ENCODE measurements around the gene PHC2. TPM values are rescaled to one million over a fixed set of nuclear protein-coding genes. Genes with fewer than 3 reads are reported as not detected.

The PHC2 gene
- total and polyA plus RNA-seq, 8 donors = 21.8 to 62.1 (median 42.6) TPM

DNA sequence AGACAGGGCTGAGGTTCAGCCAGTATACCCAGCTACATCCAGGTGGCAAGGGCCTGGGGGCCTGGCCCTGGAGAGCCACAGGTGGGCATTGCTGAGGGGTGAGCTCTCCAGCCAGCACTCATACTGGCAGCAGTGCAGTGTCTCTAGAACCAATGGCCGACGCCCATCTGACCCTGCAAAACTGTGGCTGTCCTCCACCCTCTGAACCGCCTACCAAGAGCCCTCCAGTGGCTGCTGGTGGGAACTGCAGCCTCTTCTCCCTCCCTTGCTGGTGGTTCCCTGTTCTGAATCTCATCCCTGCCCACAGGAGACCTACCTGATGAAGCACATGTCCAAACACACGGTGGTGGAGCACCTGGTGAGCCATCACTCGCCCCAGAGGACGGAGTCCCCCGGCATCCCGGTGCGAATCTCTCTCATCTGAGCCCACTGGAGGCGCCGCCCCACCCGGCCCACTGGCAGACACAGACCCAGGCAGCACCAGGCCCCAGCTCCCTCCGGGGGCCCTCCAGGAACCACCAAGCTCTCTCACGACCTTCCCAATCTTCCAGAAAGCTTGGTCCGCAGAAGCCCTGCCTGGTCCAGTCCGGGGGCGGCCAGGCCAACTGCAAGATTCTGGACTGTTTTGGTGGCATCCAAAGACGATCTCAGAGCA, 132.1 kb downstream of the PHC2 start:
- Histone ChIP-seq H3K27me3 (no peaks in the 10 kb centered on the region), H3K27ac (no peak overlapping the region), H3K36me3 (peaks cover 0 to 8% (median 0%) of the 10 kb centered on the region in 3 donors), H3K4me1 (no peaks in the 10 kb centered on the region), H3K4me3 (no peak overlapping the region), H3K9me3 (no peaks in the 10 kb centered on the region)
- ATAC-seq (peak; percentile 49 to 72 (median 64)), FAIRE-seq (no peak), DNase-seq (peak; percentile 29 to 84 (median 66))
- TF ChIP-seq, protein P1, sequence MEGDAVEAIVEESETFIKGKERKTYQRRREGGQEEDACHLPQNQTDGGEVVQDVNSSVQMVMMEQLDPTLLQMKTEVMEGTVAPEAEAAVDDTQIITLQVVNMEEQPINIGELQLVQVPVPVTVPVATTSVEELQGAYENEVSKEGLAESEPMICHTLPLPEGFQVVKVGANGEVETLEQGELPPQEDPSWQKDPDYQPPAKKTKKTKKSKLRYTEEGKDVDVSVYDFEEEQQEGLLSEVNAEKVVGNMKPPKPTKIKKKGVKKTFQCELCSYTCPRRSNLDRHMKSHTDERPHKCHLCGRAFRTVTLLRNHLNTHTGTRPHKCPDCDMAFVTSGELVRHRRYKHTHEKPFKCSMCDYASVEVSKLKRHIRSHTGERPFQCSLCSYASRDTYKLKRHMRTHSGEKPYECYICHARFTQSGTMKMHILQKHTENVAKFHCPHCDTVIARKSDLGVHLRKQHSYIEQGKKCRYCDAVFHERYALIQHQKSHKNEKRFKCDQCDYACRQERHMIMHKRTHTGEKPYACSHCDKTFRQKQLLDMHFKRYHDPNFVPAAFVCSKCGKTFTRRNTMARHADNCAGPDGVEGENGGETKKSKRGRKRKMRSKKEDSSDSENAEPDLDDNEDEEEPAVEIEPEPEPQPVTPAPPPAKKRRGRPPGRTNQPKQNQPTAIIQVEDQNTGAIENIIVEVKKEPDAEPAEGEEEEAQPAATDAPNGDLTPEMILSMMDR (IDR thresholded peaks at IDR 0.05) = peak; percentile 62 to 72 (median 70)
- 77 to 80% methylated on average over 18 of the region's 18 CpGs for WGBS, 2 donors
- intact Hi-C loops (cut with DNase I) = loop anchor here in 2 of 3 donors (5.0 to 10.0 kb wide), 2 partner anchors 69 to 84 kb away; no protein-coding TSS in a partner anchor

DNA sequence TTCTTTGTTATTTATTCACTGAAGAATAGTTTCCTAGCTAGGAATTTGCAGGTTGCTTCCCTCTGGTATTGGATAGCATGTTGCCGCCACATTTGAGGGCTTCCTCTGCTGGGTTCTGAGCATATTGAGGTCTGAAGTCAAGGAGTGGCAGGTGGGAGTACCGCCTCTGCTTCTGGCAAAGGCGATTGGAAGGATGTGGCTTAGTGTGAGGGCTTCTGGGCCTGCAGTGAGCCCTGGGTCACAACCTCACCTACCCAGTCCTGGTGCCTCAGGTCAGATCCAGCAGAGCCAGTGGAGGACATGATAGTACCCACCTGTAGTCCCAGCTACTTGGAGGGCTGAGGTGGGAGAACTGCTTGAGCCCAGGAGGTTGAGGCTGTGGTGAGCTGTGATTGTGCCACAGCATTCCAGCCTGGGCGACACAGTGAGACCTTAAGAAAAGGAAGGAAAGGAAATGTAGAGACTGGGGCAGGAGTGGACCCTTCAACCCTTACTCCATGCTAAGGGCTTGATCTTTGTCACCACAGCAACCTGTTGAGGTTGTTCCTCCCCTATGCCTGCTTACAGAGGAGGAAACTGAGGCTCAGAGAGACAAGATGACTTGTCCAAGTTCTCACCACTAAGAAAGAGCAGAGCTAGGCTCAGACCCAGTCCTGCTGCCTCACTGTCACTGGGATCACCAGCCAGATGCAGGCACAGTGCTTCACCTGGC, 132.8 kb downstream of the PHC2 start:
- intact Hi-C loops (cut with DNase I) = loop anchor here in 2 of 3 donors (2.0 to 10.0 kb wide), 3 partner anchors 69 to 83 kb away; no protein-coding TSS in a partner anchor
- TF ChIP-seq, protein P1 (IDR thresholded peaks at IDR 0.05) = no peak
- Histone ChIP-seq H3K36me3 (peaks cover 0 to 8% (median 0%) of the 10 kb centered on the region in 3 donors), H3K9me3 (no peaks in the 10 kb centered on the region), H3K4me1 (no peaks in the 10 kb centered on the region), H3K27me3 (no peaks in the 10 kb centered on the region), H3K27ac (no peak overlapping the region), H3K4me3 (no peak overlapping the region)
- FAIRE-seq = no peak
- ATAC-seq = no peak
- peak in 1 of 6 donors; percentile 23 for DNase-seq
- 92 to 95% methylated on average over 4 of the region's 4 CpGs for WGBS, 2 donors

DNA sequence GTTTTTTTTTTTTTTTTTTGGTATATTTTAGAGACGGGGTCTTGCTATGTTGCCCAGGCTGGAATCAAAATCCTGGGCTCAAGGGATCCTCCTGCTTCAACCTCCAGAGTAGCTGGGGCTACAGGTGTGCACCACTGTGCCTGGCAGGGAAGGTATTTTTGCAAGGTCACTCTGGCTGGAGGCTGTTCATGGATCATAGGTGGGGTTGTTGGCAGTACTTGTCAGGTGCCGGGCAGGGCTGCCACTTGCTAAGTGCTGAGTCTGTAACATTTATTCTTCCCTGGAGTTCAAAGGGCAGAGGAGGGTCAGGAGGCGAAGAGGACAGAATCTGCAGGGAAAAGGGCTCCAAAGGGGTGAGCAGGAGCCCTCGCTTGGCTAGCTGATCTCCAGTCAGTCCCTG, 134.1 kb downstream of the PHC2 start:
- TF ChIP-seq, protein P1 (IDR thresholded peaks at IDR 0.05) = no peak
- WGBS, 2 donors = 70 to 97% methylated on average over 4 of the region's 4 CpGs

DNA sequence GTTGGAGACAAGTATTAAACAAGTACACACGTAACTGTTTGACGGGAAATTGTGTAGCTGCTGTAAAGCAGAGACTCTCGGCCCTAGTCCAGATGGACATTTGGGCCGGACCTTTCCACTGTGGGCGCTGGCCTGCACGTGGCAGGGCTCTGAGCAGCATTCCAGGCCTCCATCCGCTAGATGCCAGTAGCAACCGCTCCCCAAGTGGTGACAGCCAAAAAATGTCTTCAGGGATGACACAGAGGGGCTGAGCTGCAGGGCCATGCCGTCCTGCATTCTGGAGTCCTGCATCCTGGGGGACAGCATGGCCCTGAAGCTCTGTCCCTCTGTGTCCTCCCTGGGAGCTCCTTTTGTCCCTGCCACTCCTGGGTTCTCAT, 134.8 kb downstream of the PHC2 start:
- H3K9me3 ChIP-seq = no peaks in the 10 kb centered on the region
- H3K27ac ChIP-seq = no peak overlapping the region
- no peak overlapping the region for H3K4me3 ChIP-seq
- 77 to 83% methylated on average over 9 of the region's 9 CpGs for WGBS, 2 donors
- DNase-seq = peak in 1 of 6 donors; percentile 39
- TF ChIP-seq, protein P1 (IDR thresholded peaks at IDR 0.05) = no peak
- H3K27me3 ChIP-seq = no peaks in the 10 kb centered on the region
- ATAC-seq = peak in 1 of 4 donors; percentile 19
- FAIRE-seq = no peak
- intact Hi-C loops (cut with DNase I) = loop anchor here in 2 of 3 donors (2.0 to 10.0 kb wide), 3 partner anchors 71 to 81 kb away; no protein-coding TSS in a partner anchor
- no peaks in the 10 kb centered on the region for H3K4me1 ChIP-seq
- H3K36me3 ChIP-seq = peaks cover 0 to 8% (median 0%) of the 10 kb centered on the region in 3 donors

More for the DNA sequence above, 134.1 kb downstream of the PHC2 start:
- H3K27me3 ChIP-seq = no peaks in the 10 kb centered on the region
- H3K4me1 ChIP-seq = no peaks in the 10 kb centered on the region
- H3K36me3 ChIP-seq = peaks cover 0 to 8% (median 0%) of the 10 kb centered on the region in 3 donors
- no peaks in the 10 kb centered on the region for H3K9me3 ChIP-seq
- intact Hi-C loops (cut with DNase I) = loop anchor here in 2 of 3 donors (2.0 to 10.0 kb wide), 3 partner anchors 70 to 82 kb away; no protein-coding TSS in a partner anchor
- DNase-seq (peak in 1 of 6 donors; percentile 30), FAIRE-seq (no peak), ATAC-seq (no peak)
- H3K4me3 ChIP-seq = no peak overlapping the region
- H3K27ac ChIP-seq = no peak overlapping the region
